ENCODE data around the gene RRAGC. TPM values are rescaled to one million over a fixed set of nuclear protein-coding genes. Genes with fewer than 3 reads are reported as not detected.

Gene RRAGC, protein sequence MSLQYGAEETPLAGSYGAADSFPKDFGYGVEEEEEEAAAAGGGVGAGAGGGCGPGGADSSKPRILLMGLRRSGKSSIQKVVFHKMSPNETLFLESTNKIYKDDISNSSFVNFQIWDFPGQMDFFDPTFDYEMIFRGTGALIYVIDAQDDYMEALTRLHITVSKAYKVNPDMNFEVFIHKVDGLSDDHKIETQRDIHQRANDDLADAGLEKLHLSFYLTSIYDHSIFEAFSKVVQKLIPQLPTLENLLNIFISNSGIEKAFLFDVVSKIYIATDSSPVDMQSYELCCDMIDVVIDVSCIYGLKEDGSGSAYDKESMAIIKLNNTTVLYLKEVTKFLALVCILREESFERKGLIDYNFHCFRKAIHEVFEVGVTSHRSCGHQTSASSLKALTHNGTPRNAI
- 7.7 and 16.0 TPM in 2 replicates for total RNA-seq

DNA sequence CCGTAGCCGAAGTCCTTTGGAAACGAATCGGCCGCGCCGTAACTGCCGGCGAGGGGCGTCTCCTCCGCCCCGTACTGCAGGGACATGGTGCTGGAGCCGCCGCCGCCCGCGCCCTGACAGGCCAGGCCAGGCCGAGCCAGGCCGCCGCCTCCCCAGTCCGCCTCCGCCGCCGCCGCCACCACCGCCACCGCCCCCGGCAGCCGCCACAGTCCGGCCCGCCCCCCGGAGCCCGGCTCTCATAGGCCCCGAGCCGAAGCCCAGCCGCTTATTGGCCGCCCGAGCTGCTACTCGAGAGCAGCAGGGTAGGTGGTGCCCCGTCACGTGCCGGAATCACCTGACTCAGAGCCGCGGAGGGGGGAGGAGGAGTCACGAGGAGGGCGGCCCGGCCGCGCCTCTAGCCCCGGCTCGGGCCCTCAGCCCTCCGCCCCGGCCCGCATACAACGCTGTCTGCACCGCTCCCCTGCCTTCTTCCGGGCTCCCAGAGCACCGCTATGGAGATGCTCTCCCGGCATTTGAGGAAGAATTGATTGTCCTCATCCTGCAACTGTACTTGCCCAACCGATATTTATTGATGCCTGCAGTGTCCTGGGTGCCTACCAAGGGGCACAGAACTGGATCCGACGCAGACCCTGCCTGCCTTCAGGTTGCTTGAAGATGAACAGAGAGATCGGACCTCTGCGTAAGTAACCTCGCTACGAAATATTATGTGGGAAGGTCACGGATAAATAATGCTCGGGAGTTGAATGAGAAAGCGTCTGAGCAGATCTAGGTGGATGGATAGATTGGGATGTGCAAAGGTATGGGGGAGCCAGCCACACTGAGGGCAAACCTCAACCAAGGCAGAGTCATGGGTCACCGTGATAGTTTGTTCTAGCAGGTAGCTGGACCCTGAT lies at the start of gene RRAGC:
Gene RRAGC, minus strand, starts transcription at position 212 of the 893 bp plus-strand sequence. Its CDS starts 126 bp downstream, at position 86.

DNA sequence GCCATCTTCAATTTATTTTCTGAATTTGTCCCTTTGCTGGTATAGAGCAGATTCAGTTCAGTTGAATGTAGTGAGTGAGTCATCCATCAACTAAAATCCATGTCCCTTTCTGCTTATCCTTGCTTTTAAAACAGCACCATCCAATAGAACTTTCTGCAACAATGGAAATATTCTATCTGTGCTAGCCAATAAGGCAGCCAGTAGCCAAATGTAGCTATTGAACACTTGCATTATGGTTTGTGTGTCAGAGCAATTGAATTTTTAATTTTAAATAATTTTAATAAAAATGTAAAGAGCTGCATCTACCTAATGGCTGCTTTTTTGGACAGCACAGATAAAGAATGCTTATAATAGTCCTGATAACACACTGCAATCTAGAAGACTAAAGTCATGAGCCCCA lies 21.9 kb upstream of the RRAGC start, which contains the start of gene GJA9:
Gene GJA9, minus strand, starts transcription at position 101 of the 400 bp plus-strand sequence. CDS start 5,489 bp downstream, outside the sequence.

DNA sequence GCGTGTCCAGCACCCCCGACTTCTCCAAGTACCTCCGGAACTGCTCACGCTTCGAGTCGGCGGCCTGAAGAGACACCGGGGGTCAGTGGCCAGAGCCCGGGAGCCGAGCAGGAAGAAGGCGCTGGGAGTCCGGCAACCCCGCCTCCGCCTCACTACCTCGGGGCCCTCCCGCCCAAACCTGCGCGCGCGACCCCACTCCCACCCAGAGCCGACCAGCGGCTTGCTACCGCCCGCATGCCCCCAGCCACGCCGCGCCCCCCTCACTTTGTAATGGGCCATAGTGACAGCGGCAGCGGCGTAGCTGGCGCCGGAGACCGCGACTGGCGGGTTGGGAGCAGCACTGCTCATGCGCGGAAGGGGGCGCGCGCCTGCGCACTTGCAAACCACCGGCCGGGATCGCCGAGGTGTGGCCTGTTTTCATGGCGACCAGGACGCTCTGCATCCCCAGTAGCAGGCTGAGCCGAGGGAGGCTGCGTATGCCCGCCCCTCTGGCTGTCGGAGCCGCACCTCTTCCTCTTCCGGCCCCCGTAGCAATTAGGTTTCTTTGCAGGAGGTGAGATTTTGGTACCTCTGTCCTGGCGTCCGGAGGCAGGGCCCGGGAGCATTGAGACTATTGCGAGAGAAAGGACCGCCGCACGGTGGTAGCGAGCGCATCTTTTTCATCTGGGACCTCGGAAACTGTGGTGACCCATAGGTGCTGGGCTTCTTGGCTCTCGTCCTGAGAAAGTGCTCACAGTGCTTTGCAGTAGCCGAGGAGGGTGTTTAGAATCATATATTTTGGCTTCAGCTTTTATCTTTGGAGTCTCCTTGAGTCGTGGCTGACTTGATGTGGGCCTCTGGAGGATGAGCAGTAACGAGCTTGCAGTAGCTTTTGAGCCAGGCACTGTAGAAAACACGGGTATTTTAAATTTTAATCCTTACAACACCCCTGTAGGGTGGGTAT lies 13.7 kb upstream of the RRAGC start, which contains the start of gene MYCBP:
Gene MYCBP, minus strand, starts transcription at position 322 of the 943 bp plus-strand sequence. Its CDS starts 43 bp downstream, at position 279.

Other genes starting within 250 kb of the RRAGC start
- gene MYCBP, start 13.6 kb upstream of the RRAGC start, total RNA-seq: 3.7 and 15.8 TPM in 2 replicates
- not detected in 2 replicates for gene GJA9, start 21.8 kb upstream of the RRAGC start, total RNA-seq
- gene RHBDL2, start 82.1 kb upstream of the RRAGC start, total RNA-seq: not detected in 2 replicates
- 37.2 and 46.3 TPM in 2 replicates for gene AKIRIN1, start 131.5 kb upstream of the RRAGC start, total RNA-seq
- gene NDUFS5, start 166.6 kb upstream of the RRAGC start, total RNA-seq: 184 and 268 TPM in 2 replicates